HG02588 (cell line): ENCODE data around the gene HTR3D.
"Not testable (repeated sequence)": the region's sequence is repeated elsewhere in the genome, so short reads cannot be mapped to it uniquely, and the experiment has no call there.

ENCODE experiments used
- ATAC-seq: cut with Tn5 transposase; IDR thresholded peaks from one replicate; pipeline ENCODE4 v1.9.1; 2021; ENCODE audit warnings: mild to moderate bottlenecking, moderate library complexity; ENCODE audit not compliant: unreplicated experiment

Gene HTR3D

DNA sequence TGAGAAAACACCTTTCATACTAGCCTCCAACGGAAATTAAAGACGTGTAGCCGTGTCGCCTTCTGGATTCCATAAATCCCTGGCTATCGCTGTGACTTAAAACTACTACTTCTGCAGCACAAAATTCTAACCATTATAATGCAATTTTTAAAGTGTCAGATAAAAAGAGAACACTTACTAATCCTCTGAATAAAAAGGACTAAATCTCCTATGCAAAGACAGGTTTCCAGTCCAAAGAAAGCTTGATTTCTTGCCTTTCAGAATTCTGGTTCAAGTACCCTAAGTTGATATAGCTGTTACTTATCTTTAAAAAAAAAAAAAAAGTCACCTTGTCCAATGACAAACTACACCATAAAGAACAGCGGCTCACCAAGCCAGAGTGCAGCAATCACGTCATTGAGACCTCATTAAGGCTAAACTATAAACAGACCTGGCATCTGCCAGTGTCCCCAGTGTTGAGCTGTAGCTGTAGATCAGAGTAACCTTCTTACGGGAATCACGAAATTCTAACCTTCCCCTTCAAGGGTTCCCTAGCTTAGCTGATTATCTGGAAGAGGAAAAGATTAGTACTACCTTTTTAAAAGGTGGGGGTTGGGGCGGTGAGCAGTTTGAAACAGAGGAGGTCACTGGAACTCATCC lies 16.0 kb upstream of the HTR3D start:
- no peak for ATAC-seq

- no peak for ATAC-seq
These were observed 15.4 kb upstream of the HTR3D start for GRCh38 chr3:184016169-184016570.

DNA sequence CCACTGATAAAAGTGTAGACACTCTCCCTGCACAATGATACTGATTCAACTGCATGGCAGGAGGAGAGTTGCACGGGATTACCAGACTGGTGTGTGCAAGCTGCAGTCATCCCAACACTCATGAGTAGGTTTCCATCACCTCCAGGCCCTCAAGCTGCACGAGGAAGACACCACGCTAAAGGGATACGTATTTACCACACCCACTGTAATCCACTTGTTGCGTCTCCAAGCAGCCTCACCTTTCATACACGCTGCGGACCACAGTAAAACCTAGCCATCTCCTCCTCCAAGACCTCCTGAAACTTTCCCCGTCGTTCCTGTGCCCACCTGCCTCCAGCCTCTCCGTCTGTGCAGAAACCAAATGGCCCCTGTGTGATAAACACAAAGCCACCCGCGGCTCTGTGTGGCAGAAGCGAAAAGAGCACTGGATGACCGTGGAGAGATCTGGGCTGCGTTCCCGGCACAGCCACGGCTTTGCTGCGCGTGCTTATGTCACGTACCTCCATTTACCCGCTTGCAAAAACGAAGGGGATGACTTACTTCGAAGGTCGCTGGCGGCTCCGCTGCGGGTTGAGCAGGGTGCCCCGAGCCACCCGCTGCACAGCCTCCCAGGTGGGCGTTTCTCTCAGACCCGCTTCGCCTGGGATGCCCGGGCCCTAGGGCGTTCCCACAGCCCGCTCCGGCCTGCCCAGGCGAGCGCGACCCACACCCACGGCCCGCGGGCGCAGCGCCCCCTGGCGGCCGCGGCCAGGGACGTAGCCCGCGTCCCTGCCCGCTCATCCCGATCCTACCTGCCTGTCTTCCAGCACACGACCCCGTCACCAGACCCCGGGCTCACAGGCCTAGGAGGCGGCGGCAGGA lies 14.5 kb upstream of the HTR3D start:
- peak; percentile 68 for ATAC-seq

DNA sequence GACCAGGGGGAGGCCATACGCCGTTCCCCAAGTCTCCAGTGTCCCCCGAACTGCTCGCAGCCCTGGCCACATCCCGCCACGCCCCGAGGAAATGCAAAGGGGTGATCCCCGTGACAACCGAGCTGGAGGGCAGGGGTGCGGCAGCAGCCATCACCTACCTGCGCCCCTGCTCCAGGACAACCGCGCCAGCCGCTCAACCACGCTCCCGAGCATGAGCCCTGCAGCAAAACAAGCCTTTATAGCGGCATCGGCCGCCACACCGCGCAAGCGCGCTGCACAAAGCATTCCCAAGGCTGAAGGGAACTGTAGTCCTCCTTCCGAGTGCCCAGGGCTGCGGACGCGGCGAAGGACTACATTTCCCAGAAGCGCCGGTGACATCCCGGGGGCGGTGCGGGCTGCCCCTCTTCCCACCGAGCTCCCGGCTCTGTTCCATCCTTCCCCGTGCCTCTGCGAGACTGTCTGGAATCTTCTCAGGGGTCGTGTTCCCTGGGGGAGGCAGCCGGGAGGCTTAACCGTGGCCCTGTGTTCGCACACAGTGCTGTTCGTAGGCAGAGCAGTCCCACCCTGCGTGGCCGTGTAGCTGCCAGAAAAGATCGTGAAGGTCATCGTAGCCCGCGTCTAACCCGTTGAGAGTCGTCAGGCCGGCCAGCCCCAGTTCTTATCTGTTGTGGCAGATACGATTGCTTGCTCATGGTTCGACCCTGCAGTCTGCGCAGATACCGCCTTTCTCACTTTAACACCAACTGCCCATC lies 13.7 kb upstream of the HTR3D start, which contains the start of gene ABCC5:
Gene ABCC5 (minus strand): TSS at position 213 of the 752 bp plus-strand sequence. CDS start 3,492 bp downstream, outside the sequence.
- peak; percentile 97 for ATAC-seq

DNA sequence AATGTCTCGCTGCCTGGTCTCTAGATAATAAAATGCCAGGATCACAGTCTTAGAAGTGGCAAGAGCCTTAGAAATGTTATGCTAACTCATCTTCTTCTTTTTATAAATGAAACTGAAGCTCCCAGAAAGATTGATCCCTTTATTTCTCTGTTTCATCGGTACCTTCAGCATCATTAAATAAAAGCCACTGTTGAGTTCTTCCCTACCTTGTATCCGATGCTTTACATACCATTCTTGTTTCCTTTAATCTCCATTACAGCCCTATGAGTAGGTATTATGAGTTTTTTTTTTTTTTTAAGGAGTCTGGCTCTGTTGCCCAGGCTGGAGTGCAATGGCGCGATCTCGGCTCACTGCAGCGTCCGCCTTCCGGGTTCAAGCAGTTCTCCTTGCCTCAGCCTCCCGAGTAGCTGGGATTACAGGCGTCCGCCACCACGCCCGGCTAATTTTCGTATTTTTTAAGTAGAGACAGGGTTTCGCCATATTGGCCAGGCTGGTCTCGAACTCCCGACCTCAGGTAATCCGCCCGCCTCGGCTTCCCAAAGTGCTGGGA lies 13.0 kb upstream of the HTR3D start:
- ATAC-seq = no peak

DNA sequence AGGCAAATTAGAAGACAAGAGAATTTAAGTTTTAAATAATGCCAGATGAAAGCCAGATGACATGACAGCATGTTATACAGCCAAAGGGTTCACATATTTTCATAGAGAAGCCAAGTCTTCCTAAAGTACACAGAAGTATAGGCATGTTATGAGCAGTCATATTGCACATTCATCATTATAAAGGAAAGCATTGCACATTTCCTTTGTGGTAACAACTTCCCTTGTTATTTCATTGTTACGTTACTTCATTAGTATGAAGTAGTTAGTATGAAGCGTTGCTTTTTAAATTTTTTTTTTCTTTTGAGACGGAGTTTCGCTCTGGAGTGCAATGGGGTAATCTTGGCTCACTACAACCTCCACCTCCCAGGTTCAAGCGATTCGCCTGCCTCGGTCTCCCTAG lies 9.2 kb upstream of the HTR3D start:
- ATAC-seq = no peak

DNA sequence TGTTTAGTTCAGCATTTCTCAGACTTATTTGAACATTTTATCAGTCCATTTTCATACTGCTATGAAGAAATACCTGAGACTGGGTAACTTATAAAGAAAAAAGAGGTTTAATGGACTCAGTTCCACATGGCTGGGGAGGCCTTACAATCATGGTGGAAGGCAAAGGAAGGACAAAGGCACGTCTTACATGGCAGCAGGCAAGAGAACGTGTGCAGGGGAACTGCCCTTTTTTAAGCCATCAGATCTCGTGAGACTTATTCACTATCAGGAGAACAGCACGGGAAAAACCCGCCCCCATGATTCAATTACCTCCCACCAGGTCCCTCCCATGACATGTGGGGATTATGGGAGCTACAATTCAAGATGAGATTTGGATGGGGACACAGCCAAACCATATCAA lies 6.3 kb upstream of the HTR3D start:
- ATAC-seq = not testable (repeated sequence)

GRCh38 chr3:184028275-184028890 lies 3.2 kb upstream of the HTR3D start:
- ATAC-seq = not testable (repeated sequence)

DNA sequence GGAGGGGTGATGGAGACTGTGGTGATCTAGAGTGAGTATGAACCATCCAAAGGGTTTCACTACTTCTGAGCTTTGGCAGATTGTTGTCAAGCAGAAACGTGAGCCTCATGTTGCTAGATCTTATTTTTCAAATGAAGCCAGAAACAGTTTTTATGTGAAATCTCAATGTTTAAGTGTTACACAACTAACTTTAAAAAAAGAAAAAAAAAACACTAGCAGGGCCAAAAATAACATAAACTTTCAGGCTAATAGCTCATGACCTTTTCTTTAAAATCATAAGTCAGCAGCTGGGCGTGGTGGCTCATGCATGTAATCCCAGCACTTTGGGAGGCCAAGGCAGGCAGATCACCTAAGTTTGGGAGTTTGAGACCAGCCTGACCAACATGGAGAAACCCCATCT lies 2.1 kb upstream of the HTR3D start:
- no peak for ATAC-seq

DNA sequence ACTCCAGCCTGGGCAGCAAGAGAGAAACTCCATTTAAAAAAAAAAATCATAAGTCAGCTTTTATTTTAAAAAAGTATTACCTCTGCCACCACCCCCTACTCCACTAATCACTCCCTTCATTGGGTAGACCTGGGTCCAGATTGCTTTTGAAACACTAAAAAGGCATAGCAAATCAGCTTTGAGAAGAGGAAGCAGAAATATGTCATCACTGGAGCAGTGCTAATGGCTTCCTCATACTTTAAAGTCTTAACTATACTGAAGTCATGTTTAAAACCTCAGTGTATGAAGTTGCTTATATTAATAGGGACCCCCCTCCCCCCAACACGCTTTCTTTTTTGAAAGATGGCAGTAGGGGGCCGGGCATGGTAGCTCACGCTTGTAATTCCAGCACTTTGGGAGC lies 1.0 kb upstream of the HTR3D start:
- ATAC-seq = no peak

- ATAC-seq = no peak
These were observed 6.3 kb downstream of the HTR3D start for GRCh38 chr3:184037816-184038215.

DNA sequence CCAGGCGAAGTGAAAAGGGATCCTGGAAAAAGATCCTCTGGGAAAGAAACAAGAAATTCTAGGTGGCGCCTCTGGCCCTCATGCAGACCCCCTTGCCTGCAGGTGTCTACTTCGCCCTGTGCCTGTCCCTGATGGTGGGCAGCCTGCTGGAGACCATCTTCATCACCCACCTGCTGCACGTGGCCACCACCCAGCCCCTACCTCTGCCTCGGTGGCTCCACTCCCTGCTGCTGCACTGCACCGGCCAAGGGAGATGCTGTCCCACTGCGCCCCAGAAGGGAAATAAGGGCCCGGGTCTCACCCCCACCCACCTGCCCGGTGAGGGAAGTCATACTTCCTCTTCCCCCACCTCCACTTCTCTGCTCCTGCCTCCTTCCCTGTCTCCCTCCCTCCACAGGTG lies 6.8 kb downstream of the HTR3D start:
- not testable (repeated sequence) for ATAC-seq

DNA sequence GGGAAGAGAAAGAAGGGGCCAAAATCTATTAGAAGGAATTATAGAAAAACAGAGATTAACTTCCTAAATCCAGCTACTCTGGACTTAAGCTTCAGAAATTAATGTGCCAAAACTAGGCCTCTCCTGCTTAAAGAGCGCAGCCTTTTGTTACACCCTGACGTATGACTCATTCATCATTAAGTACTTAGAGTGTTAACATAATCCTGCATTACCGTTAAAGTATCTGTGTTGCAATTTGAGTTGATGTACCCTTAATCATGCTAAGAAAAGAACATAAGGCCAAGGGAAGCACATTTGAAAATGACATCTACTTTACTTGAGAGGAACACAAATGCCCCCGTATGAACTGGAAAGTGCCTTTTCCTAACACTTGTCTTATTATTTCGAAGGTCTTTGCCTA lies 7.9 kb downstream of the HTR3D start:
- ATAC-seq = no peak

- no peak for ATAC-seq
These were observed 8.5 kb downstream of the HTR3D start for GRCh38 chr3:184040010-184040409.

DNA sequence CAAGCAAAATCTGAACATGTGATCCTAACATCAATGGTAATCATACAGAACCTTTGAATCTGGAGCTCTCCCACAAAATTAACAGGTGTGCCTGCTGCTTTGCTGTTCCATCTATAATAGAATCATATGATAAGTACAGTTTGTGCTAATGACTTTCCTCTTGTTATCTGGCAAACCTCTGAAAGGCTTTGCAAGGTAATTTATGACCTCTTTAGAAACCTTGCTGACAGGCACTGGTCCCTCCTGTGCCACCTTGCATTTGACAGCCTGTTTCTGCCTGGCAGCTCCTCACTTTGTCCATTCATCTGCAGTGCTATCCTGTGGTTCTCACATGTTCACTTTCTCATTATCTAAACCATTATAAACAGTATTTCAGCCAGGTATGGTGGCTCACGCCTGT lies 11.1 kb downstream of the HTR3D start:
- no peak for ATAC-seq

GRCh38 chr3:184045995-184046394 lies 14.5 kb downstream of the HTR3D start:
- ATAC-seq = no peak

- no peak for ATAC-seq
These were observed 18.8 kb downstream of the HTR3D start for GRCh38 chr3:184050217-184050847.

- no peak for ATAC-seq
These were observed 21.2 kb downstream of the HTR3D start, which contains the start of gene HTR3C for GRCh38 chr3:184052767-184053166. Gene HTR3C (plus strand): TSS chr3:184053047. CDS start chr3:184053081, 34 bp downstream.

DNA sequence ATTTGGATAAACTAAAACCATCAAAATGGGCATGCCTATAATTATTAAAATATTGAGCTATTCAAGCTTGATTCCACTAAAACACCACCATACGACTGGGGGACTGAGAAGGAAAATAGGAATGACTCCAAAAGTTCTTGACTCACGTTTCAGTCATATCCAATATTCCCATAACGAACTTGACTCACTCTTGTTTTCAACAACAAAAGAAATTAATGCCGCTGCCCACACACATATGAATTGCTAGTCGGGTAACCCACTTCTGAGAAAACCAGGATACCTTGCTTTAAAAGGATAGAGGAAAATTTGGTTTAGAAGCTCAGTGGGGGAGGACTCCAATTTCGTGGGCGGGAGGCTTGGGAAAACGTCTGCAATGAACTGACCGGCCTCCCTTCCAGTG lies 26.5 kb downstream of the HTR3D start:
- no peak for ATAC-seq

GRCh38 chr3:184059424-184059823 lies 27.9 kb downstream of the HTR3D start:
- no peak for ATAC-seq
